H1 (cell line): ENCODE measurements around the gene RGS21. TPM values are rescaled to one million over a fixed set of nuclear protein-coding genes. Genes with fewer than 3 reads are reported as not detected.

Experiments used
- CTCF ChIA-PET: fragments of 300-600 bp; sonication (Branson Sonifier 250); formaldehyde crosslinking; loops from one replicate; lab custom pipeline; 2021; ENCODE audit not compliant: partially characterized antibody; lab: Charles Lee
- POLR2A ChIA-PET: fragments of 300-600 bp; sonication (Branson Sonifier 250); formaldehyde crosslinking; loops from one replicate; lab custom pipeline; 2021; ENCODE audit warnings: inconsistent platforms; ENCODE audit not compliant: partially characterized antibody; lab: Charles Lee
- DNase-seq, 2 experiments: peaks; one replicate each; pipeline versions ENCODE4 v3.0.0 to v3.0.0-alpha.2; 2010 to 2022; ENCODE audit warnings: low spot score in 2 of 2, low read depth in 1 of 2, mixed read lengths in 1 of 2
- FAIRE-seq: peaks from 2 replicates; lab custom pipeline; 2011; peaks lifted over from hg19 to GRCh38; lab: Jason Lieb, UNC
- H2AFZ ChIP-seq: 2 replicates; pipeline ENCODE4 v1.8.1; 2012; ENCODE audit warnings: low read length, inconsistent platforms
- H2AK5ac ChIP-seq: 2 replicates; pipeline ENCODE4 v1.6.1; 2013; ENCODE audit warnings: low read depth, low read length
- H2BK120ac ChIP-seq: replicated peaks from 2 replicates; pipeline ENCODE3; 2013; ENCODE audit warnings: low read depth, low read length, inconsistent platforms
- H2BK12ac ChIP-seq: 2 replicates; pipeline ENCODE4 v1.6.1; 2013; ENCODE audit warnings: low read depth, low read length
- H2BK15ac ChIP-seq: 2 replicates; pipeline ENCODE4 v1.6.1; 2013; ENCODE audit warnings: low read length
- H2BK20ac ChIP-seq: 2 replicates; pipeline ENCODE4 v1.6.1; 2013; ENCODE audit warnings: low read length
- H2BK5ac ChIP-seq: 2 replicates; pipeline ENCODE4 v1.6.1; 2013; ENCODE audit warnings: low read depth, low read length
- H3K14ac ChIP-seq: 2 replicates; pipeline ENCODE4 v1.6.1; 2013; ENCODE audit warnings: inconsistent platforms; ENCODE audit not compliant: insufficient read length
- H3K18ac ChIP-seq: 2 replicates; pipeline ENCODE4 v1.6.1; 2013; ENCODE audit warnings: low read length; ENCODE audit errors: extremely low read depth
- H3K23ac ChIP-seq: 2 replicates; pipeline ENCODE4 v1.6.1; 2013; ENCODE audit warnings: inconsistent platforms; ENCODE audit not compliant: insufficient read length
- H3K23me2 ChIP-seq: 2 replicates; pipeline ENCODE4 v1.6.1; 2013; ENCODE audit warnings: low read depth, low read length
- H3K27ac ChIP-seq: 2 replicates; pipeline ENCODE4 v1.6.1; 2011; ENCODE audit warnings: low read depth, low read length, inconsistent platforms
- H3K27me3 ChIP-seq, 4 experiments: replicated peaks in 1 of 4; 1 replicate in 1 of 4; 2 replicates in 3 of 4; pipeline versions ENCODE4 v1.6.1 to v1.8.1; 2011 to 2013; ENCODE audit warnings: low read length in 3 of 4, mild to moderate bottlenecking in 3 of 4, inconsistent platforms in 2 of 4, mixed read lengths in 2 of 4, moderate library complexity in 1 of 4; ENCODE audit not compliant: control insufficient read depth in 3 of 4, insufficient read depth in 3 of 4; ENCODE audit errors: extremely low read depth in 1 of 4
- H3K36me3 ChIP-seq, 4 experiments: 2 replicates each; pipeline versions ENCODE4 v1.6.1 to v1.8.1; 2011 to 2013; ENCODE audit warnings: mild to moderate bottlenecking in 4 of 4, low read length in 3 of 4, moderate library complexity in 2 of 4, control low read depth in 1 of 4, inconsistent platforms in 1 of 4; ENCODE audit not compliant: insufficient read depth in 4 of 4, control insufficient read depth in 2 of 4
- H3K4ac ChIP-seq: replicated peaks from 2 replicates; pipeline ENCODE3; 2013; ENCODE audit warnings: low read length, low read depth, mixed read lengths, inconsistent platforms; ENCODE audit not compliant: insufficient read length
- H3K4me1 ChIP-seq, 4 experiments: replicated peaks in 1 of 4; 1 replicate in 1 of 4; 2 replicates in 3 of 4; pipeline versions ENCODE4 v1.6.1 to v1.8.1; 2011 to 2013; ENCODE audit warnings: low read length in 3 of 4, inconsistent platforms in 2 of 4, mixed read lengths in 1 of 4; ENCODE audit not compliant: insufficient read depth in 4 of 4, control insufficient read depth in 3 of 4
- H3K4me2 ChIP-seq, 2 experiments: 2 replicates each; pipeline versions ENCODE4 v1.6.1 to v1.8.1; 2011 to 2013; ENCODE audit warnings: low read depth in 2 of 2, low read length in 2 of 2, control low read depth in 1 of 2, inconsistent platforms in 1 of 2, mild to moderate bottlenecking in 1 of 2; ENCODE audit not compliant: insufficient read depth in 1 of 2
- H3K4me3 ChIP-seq, 4 experiments: fragments of 200-600, 300-600 bp in 1 of 4; sonication (generic), shearing (Covaris generic), sonication (Bioruptor Twin) in 1 of 4; 2 replicates each; pipeline versions ENCODE4 v1.5.1 to v1.8.1; 2011 to 2016; ENCODE audit warnings: low read length in 4 of 4, low read depth in 3 of 4, control low read depth in 2 of 4, inconsistent platforms in 2 of 4, mild to moderate bottlenecking in 2 of 4, mixed read lengths in 1 of 4, moderate library complexity in 1 of 4; ENCODE audit not compliant: insufficient read depth in 2 of 4; ENCODE audit errors: extremely low read depth in 1 of 4
- H3K56ac ChIP-seq: replicated peaks from 2 replicates; pipeline ENCODE3; 2013; ENCODE audit warnings: low read depth, mild to moderate bottlenecking, mixed read lengths, low read length, inconsistent platforms; ENCODE audit not compliant: insufficient read length
- H3K79me1 ChIP-seq: 2 replicates; pipeline ENCODE4 v1.6.1; 2013; ENCODE audit warnings: low read depth, low read length, control low read depth
- H3K79me2 ChIP-seq, 2 experiments: 2 replicates each; pipeline versions ENCODE4 v1.6.1 to v1.8.1; 2012 to 2013; ENCODE audit warnings: low read length in 2 of 2, mild to moderate bottlenecking in 2 of 2, inconsistent platforms in 1 of 2; ENCODE audit not compliant: insufficient read depth in 2 of 2, control insufficient read depth in 1 of 2
- H3K9ac ChIP-seq, 4 experiments: replicated peaks in 1 of 4; 1 replicate in 1 of 4; 2 replicates in 3 of 4; pipeline versions ENCODE4 v1.6.1 to v1.8.1; 2011 to 2013; ENCODE audit warnings: low read depth in 3 of 4, low read length in 3 of 4, control low read depth in 2 of 4, mild to moderate bottlenecking in 2 of 4, moderate library complexity in 2 of 4, inconsistent platforms in 1 of 4; ENCODE audit errors: extremely low read depth in 1 of 4
- H3K9me3 ChIP-seq, 2 experiments: 2 replicates each; pipeline versions ENCODE4 v1.6.1 to v1.8.1; 2012 to 2013; ENCODE audit warnings: mild to moderate bottlenecking in 2 of 2, moderate library complexity in 2 of 2, control low read depth in 1 of 2, inconsistent platforms in 1 of 2, low read depth in 1 of 2, low read length in 1 of 2, mixed read lengths in 1 of 2; ENCODE audit not compliant: insufficient read depth in 2 of 2
- H4K20me1 ChIP-seq, 2 experiments: replicated peaks in 1 of 2; 2 replicates each; pipeline versions ENCODE3 to v1.8.1; 2011 to 2013; ENCODE audit warnings: inconsistent platforms in 2 of 2, low read length in 2 of 2, mild to moderate bottlenecking in 1 of 2; ENCODE audit not compliant: insufficient read depth in 2 of 2, control insufficient read depth in 1 of 2
- H4K5ac ChIP-seq: 2 replicates; pipeline ENCODE4 v1.6.1; 2013; ENCODE audit warnings: low read length, low read depth, mixed read lengths, inconsistent platforms; ENCODE audit not compliant: insufficient read length
- H4K8ac ChIP-seq: 2 replicates; pipeline ENCODE4 v1.8.0; 2013; ENCODE audit warnings: mild to moderate bottlenecking, moderate library complexity, low read length, inconsistent platforms; ENCODE audit not compliant: insufficient read depth; ENCODE audit errors: extremely low read depth
- H4K91ac ChIP-seq: replicated peaks from 2 replicates; pipeline ENCODE3; 2013; ENCODE audit warnings: low read length, mixed read lengths, inconsistent platforms; ENCODE audit not compliant: insufficient read length
- ATF3 ChIP-seq: IDR thresholded peaks from 2 replicates; pipeline ENCODE4 v1.6.1; 2011; ENCODE audit warnings: low read depth, mild to moderate bottlenecking, low read length; ENCODE audit not compliant: insufficient read depth
- BACH1 ChIP-seq: IDR thresholded peaks from 2 replicates; pipeline ENCODE4 v1.6.1; 2012; ENCODE audit warnings: low read length, improper control_type of control experiment
- JUN ChIP-seq: IDR thresholded peaks from 2 replicates; pipeline ENCODE4 v1.6.1; 2011; ENCODE audit warnings: low read depth, mild to moderate bottlenecking, improper control_type of control experiment, low read length
- MAFK ChIP-seq: IDR thresholded peaks from 2 replicates; pipeline ENCODE4 v1.6.1; 2012; ENCODE audit warnings: low read depth, mild to moderate bottlenecking, improper control_type of control experiment, low read length
- NANOG ChIP-seq: IDR thresholded peaks from 2 replicates; pipeline ENCODE4 v1.6.1; 2011; ENCODE audit warnings: low read length, low read depth, mild to moderate bottlenecking, inconsistent platforms; ENCODE audit not compliant: insufficient read depth, poor library complexity, severe bottlenecking
- NRF1 ChIP-seq: IDR thresholded peaks from 2 replicates; pipeline ENCODE4 v1.6.1; 2011; ENCODE audit warnings: mild to moderate bottlenecking, low read depth, low read length, improper control_type of control experiment
- PHF8 ChIP-seq: fragments of 200-600 bp; sonication (generic); conservative IDR thresholded peaks from 2 replicates; pipeline ENCODE4 v1.7.1; 2012; ENCODE audit warnings: low read depth, mild to moderate bottlenecking, inconsistent platforms, low read length, moderate library complexity
- SIX5 ChIP-seq: IDR thresholded peaks from 2 replicates; pipeline ENCODE4 v1.6.1; 2011; ENCODE audit warnings: mild to moderate bottlenecking, low read depth, low read length
- SP1 ChIP-seq: IDR thresholded peaks from 2 replicates; pipeline ENCODE4 v1.6.1; 2011; ENCODE audit warnings: low read depth, low read length
- SP4 ChIP-seq: IDR thresholded peaks from 2 replicates; pipeline ENCODE4 v1.6.1; 2012; ENCODE audit warnings: low read length, inconsistent platforms
- TAF1 ChIP-seq: IDR thresholded peaks from 2 replicates; pipeline ENCODE4 v1.6.1; 2011; ENCODE audit warnings: mild to moderate bottlenecking, low read depth, low read length
- TAF7 ChIP-seq: optimal IDR thresholded peaks from 2 replicates; pipeline ENCODE3; 2011; ENCODE audit warnings: low read depth, mild to moderate bottlenecking, inconsistent platforms, low read length, moderate library complexity, borderline replicate concordance
- TBP ChIP-seq: IDR thresholded peaks from 2 replicates; pipeline ENCODE4 v1.6.1; 2011; ENCODE audit warnings: low read depth, low read length, improper control_type of control experiment
- USF2 ChIP-seq: IDR thresholded peaks from 2 replicates; pipeline ENCODE4 v1.6.1; 2011; ENCODE audit warnings: low read length, improper control_type of control experiment
- ZNF274 ChIP-seq: IDR thresholded peaks from 2 replicates; pipeline ENCODE4 v1.7.0; 2012; ENCODE audit warnings: low read length, borderline replicate concordance; ENCODE audit errors: extremely low read depth
- polyA plus RNA-seq, 7 experiments: library from polyadenylated mRNA; depleted of rRNA in 3 of 7; stranded (reverse) in 5 of 7; unstranded in 2 of 7; fragments of >200 nt in 5 of 7; fragments of 200-250 nt in 2 of 7; gene quantifications; 1 replicate in 5 of 7; 2 replicates in 1 of 7; 4 replicates in 1 of 7; pipeline versions ENCODE4 v1.2.1 to v1.2.3, GENCODE V29; 2011 to 2013; ENCODE audit warnings: missing spikeins in 2 of 7, mixed read lengths in 2 of 7
- total RNA-seq: library from RNA; stranded (reverse); fragmentation: NEBNext Ultra II Directional; extraction: Animal tissue kit (Norgen Biotek cat#: 25700); gene quantifications from 2 replicates; pipeline ENCODE4 v1.2.1, GENCODE V29; 2021

The RGS21 gene
- total and polyA plus RNA-seq, 2 of the 8 experiments (the other 6 are each of a cell fraction or from before 2014, with no cell fraction given), result not detected

- Histone ChIP-seq H2BK120ac (no peak overlapping the region), H2BK20ac (no peak overlapping the region), H3K18ac (no peak overlapping the region), H3K14ac (no peak overlapping the region), H2BK15ac (no peak overlapping the region), H3K27ac (no peak overlapping the region), H3K9me3 (no peaks in the 10 kb centered on the region), H3K9ac (no peak overlapping the region), H3K4me1 (peaks cover 0 to 11% (median 0%) of the 10 kb centered on the region in 4 experiments; a peak in 1 of 7 replicates), H3K79me1 (no peaks in the 10 kb centered on the region), H4K8ac (no peak overlapping the region), H3K23me2 (no peaks in the 10 kb centered on the region), H3K56ac (no peak overlapping the region), H4K20me1 (no peaks in the 10 kb centered on the region), H2BK12ac (no peak overlapping the region), H3K23ac (no peak overlapping the region), H3K36me3 (no peaks in the 10 kb centered on the region), H4K5ac (no peak overlapping the region), H3K4ac (no peak overlapping the region), H2AFZ (no peak overlapping the region), H3K27me3 (no peaks in the 10 kb centered on the region), H3K4me3 (no peak overlapping the region), H4K91ac (no peak overlapping the region), H3K79me2 (no peaks in the 10 kb centered on the region), H2BK5ac (no peak overlapping the region), H2AK5ac (no peak overlapping the region), H3K4me2 (no peak overlapping the region)
- FAIRE-seq, result no peak
- ChIA-PET POLR2A (no interaction called here), CTCF (no interaction called here)
- DNase-seq, result no peak
- TF ChIP-seq NRF1 (no peak), BACH1 (no peak), SP1 (no peak), PHF8 (no peak), ATF3 (no peak), NANOG (no peak), MAFK (no peak), TAF1 (no peak), ZNF274 (no peak), SP4 (no peak), SIX5 (no peak), USF2 (no peak), JUN (no peak), TAF7 (no peak), TBP (no peak)
Measured at GRCh38 chr1:192378878-192379277, 62.1 kb downstream of the RGS21 start.
